Peyer's patch (tissue), 4 donors: ENCODE measurements around the gene TEK.

Source experiments
- POLR2A ChIP-seq, 2 donors: fragments of 450-650 bp; IDR thresholded peaks; one replicate each; pipeline ENCODE4 v1.5.1; 2017; ENCODE audit warnings: antibody characterized with exemption in 2 of 2, mild to moderate bottlenecking in 2 of 2, moderate library complexity in 2 of 2
- TF ChIP-seq, protein P1 (sequence below), 6 experiments: fragments of 450-650 bp in 4 of 6; fragments of 200-600 bp in 2 of 6; sonication (generic) in 1 of 6; IDR thresholded peaks; one replicate each; pipeline ENCODE4 v1.5.1; 2017 to 2019; ENCODE audit warnings: antibody characterized with exemption in 6 of 6, mild to moderate bottlenecking in 3 of 6, moderate library complexity in 1 of 6

DNA sequence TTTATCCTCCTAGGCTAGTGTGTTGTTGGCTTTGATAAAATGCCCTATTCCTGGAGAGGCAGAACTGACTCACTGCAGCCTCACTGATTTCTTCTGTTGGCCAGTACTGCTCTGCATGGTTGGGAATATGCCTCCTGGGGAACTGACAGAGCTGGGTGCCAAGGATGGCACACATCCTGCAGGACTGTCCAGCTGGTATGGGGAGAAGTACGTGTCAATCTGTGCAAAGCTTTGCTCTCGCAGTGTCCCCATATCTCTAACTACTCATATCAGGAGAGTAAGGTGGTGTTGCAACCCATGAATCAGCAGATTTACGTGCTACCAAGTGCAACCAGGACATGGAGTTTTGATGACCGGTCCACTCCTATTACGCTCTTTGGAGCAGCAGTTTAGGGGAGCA, 74.7 kb downstream of the TEK start:
- TF ChIP-seq, protein P1, sequence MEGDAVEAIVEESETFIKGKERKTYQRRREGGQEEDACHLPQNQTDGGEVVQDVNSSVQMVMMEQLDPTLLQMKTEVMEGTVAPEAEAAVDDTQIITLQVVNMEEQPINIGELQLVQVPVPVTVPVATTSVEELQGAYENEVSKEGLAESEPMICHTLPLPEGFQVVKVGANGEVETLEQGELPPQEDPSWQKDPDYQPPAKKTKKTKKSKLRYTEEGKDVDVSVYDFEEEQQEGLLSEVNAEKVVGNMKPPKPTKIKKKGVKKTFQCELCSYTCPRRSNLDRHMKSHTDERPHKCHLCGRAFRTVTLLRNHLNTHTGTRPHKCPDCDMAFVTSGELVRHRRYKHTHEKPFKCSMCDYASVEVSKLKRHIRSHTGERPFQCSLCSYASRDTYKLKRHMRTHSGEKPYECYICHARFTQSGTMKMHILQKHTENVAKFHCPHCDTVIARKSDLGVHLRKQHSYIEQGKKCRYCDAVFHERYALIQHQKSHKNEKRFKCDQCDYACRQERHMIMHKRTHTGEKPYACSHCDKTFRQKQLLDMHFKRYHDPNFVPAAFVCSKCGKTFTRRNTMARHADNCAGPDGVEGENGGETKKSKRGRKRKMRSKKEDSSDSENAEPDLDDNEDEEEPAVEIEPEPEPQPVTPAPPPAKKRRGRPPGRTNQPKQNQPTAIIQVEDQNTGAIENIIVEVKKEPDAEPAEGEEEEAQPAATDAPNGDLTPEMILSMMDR (IDR thresholded peaks at IDR 0.05), result no peak
- TF ChIP-seq POLR2A (IDR thresholded peaks at IDR 0.05), result no peak
